HG03139 (cell line): ENCODE data around the gene CFAP299.

Source experiments
- ATAC-seq: cut with Tn5 transposase; IDR thresholded peaks from one replicate; pipeline ENCODE4 v1.9.1; 2021; ENCODE audit not compliant: unreplicated experiment

CFAP299 gene

GRCh38 chr4:80911458-80911857, 575.9 kb downstream of the CFAP299 start:
- ATAC-seq: no peak

- ATAC-seq: no peak
Observed at GRCh38 chr4:80912350-80912749, 576.8 kb downstream of the CFAP299 start.

- peak; percentile 66 for ATAC-seq
Observed at GRCh38 chr4:80913381-80913780, 577.9 kb downstream of the CFAP299 start.

DNA sequence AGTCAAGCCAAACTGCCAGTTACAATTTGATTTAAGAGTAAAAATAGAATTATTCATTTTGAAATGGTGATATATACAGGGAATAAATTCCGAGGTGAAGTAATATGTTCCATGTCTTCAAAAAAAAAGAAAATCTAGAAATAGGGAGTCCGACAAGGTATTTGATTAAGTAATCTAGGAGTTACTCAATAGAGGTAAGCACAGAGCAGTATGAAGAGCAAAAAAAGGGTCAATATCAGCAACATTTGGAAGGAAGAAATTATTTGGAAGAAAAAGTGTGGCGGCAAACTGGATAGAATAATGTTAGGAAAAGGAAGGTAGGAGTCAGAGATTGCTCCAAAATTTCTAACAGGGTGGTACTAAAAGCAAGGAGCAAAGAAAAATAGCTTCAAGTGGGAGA, 581.2 kb downstream of the CFAP299 start:
- no peak for ATAC-seq

DNA sequence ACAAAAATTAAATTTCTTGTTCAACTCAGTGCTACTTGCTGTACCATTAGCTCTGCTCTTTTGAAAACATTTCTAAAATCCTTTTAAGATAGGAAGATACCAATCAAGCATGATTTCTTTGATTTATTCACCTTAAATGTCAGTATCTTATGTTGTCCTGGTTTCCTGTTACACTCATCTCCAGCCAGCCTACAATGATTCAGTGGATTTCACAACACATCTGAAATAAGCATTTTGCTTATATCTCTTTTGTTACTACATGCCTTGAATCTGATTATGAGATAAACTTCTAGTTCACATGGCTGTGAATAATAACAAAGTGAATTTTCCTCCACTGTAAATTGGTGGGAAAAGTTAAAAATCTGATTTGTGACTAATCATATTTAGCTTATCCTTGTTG, 582.5 kb downstream of the CFAP299 start:
- no peak for ATAC-seq

DNA sequence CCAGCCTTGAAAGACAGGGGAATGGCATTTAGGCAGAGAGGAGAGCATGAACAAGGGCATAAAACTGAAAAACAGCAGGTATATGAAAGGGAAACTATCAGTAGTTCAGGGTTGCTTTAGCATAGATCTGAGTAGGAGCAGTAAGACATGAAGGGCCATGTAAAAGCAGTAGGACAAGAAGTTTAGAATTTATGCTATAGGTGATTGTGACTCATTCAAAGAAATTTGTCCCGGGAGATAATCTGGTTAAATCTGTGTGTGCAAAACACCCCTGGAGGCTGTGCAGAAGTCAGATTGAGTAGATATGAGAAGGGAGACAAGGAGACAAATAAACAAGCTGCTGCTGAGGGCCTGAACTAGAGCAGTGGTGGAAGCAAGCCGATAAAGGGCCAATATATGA, 585.9 kb downstream of the CFAP299 start:
- no peak for ATAC-seq

GRCh38 chr4:80922941-80923340, 587.4 kb downstream of the CFAP299 start:
- no peak for ATAC-seq

DNA sequence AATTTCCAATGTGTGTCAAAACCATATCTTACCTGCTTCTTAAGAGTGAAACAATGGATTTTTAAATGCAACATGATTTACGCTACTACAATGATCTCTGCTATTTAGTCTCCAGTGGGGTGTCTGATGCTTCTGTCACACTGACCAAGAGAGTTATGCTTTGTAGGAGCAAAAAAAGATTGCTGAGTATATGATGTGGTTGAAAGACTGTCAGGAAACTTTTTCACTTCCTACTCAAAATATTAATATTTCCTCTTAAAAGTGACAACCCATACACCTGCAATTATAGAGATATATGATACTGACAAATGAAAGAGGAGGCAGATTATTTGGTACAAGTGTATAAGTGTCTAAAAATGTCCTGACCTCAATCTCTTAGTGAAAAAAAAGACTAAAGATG, 589.8 kb downstream of the CFAP299 start:
- no peak for ATAC-seq

GRCh38 chr4:80926446-80926845, 590.9 kb downstream of the CFAP299 start:
- no peak for ATAC-seq

- ATAC-seq: no peak
Observed at GRCh38 chr4:80926891-80927290, 591.4 kb downstream of the CFAP299 start.

GRCh38 chr4:80927420-80927819, 591.9 kb downstream of the CFAP299 start:
- no peak for ATAC-seq

DNA sequence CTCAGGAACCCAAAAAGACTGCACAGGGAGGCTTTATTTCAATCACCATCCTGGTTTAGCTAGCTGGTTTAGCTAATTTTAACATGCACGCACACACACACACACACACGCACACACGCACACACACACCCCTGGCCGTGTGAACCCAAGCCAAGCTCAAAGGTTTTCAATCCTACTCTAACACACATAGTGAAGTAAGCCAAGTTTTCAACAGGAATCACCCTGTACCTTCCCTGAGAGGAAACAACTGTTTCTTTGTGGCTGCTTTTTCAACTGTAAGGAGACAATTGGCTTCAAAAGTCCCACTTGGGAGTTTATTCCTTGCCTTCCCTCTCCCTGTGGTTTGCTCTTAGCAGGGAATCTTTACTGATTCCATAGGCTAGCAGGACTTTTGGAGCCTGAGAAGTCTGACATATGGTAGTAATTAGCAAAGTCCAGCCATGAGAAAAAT, 596.1 kb downstream of the CFAP299 start:
- ATAC-seq: no peak

- no peak for ATAC-seq
Observed at GRCh38 chr4:80948141-80948540, 612.6 kb downstream of the CFAP299 start.

GRCh38 chr4:80948995-80949394, 613.5 kb downstream of the CFAP299 start:
- ATAC-seq: no peak

GRCh38 chr4:80956421-80956820, 620.9 kb downstream of the CFAP299 start:
- no peak for ATAC-seq

- ATAC-seq: no peak
Observed at GRCh38 chr4:80963051-80963450, 627.5 kb downstream of the CFAP299 start.

DNA sequence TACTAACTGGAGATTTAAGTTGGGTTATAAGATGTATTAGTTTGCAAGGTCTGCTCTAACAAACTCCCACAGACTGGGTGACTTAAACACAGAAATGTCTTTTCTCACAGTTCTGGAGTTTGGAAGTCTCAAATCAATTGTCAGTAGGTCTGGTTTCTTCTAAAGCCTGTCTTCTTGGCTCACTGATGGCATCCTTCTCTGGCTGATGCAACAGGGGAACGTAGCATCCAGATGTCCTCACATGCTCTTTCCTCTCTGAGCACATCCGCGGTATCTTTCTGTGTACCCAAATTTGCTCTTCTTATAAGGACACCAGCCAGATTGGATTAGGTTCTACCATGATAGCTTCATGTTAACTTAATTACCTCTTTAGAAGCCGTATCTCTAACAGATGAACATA, 631.8 kb downstream of the CFAP299 start:
- ATAC-seq: no peak

GRCh38 chr4:80980239-80980638, 644.7 kb downstream of the CFAP299 start:
- ATAC-seq: no peak

GRCh38 chr4:80986011-80986410, 650.5 kb downstream of the CFAP299 start:
- ATAC-seq: no peak

GRCh38 chr4:80989921-80990544, 654.5 kb downstream of the CFAP299 start:
- peak; percentile 58 for ATAC-seq

GRCh38 chr4:80990851-80991250, 655.3 kb downstream of the CFAP299 start:
- ATAC-seq: peak; percentile 49

DNA sequence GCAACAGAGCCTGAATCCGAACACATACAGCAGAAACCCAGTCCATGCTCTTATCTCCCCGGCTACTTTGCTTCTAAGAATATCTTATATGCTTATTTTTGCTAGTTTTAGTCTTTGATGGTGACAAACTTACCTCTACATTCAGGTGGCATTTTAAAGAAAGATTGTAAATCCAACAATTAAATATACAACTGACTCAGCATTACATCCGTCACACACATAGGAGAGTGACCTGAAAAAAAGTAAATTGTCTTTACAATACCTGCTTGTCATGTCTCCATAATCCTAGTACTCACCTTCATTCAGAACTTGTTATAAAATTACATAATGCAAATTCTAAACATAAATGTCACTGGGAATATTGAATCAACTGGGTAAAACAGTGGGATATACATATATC, 664.4 kb downstream of the CFAP299 start:
- ATAC-seq: no peak

DNA sequence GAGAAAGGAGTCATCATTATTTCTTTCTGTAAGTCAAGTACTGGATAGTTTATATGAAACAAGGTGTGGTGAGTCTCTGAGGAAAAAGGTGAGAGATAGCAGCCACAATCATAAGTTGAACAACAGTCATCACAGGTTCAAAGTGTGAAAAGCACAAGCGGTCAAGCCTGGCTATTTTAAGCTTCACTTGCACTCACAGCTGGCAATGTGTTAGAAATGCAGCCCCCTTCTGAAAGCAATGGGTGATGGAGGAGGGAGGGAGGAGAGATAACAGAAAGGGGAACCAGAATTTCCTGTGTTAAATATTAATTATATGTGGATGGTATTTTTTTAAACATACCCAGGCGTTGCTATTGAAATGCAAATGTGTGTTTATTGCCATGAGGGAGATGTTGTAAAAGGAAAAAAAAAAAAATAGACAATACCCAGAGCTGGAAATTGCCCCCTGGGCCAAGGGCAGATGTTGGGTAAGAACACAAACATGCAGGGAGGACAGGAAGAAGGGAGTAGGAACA, 668.1 kb downstream of the CFAP299 start:
- peak; percentile 98 for ATAC-seq
